Measurements from ENCODE around the gene SMIM7. TPM values are rescaled to one million over a fixed set of nuclear protein-coding genes. Genes with fewer than 3 reads are reported as not detected.
"Not testable (repeated sequence)": the region's sequence is repeated elsewhere in the genome, so short reads cannot be mapped to it uniquely, and the experiment has no call there.

Gene SMIM7
- 10 to 100 TPM; 56.1 to 56.3 TPM for total RNA-seq

- ChIA-PET CTCF (interaction anchor here (1.1 to 1.3 kb wide), 3 partner anchors 55 to 124 kb away, joined by 3 to 4 read pairs (median 3); no protein-coding TSS in a partner anchor), POLR2A (interaction anchor here (0.6 to 1.3 kb wide), 6 partner anchors 31 to 117 kb away, joined by 3 to 13 read pairs (median 5); partner anchors contain the start of gene MED26)
Observed at GRCh38 chr19:16659832-16660708, at the start of gene SMIM7. SMIM7 (minus strand) TSS chr19:16660144; CDS start chr19:16660110, 34 bp downstream.

GRCh38 chr19:16703677-16704076 is 43.7 kb upstream of the SMIM7 start:
- ChIA-PET CTCF (no interaction called here), POLR2A (no interaction called here)

- CTCF ChIA-PET = interaction anchor here (0.6 kb wide), 1 partner anchor 409 kb away, joined by 3 read pairs; no protein-coding TSS in a partner anchor
- POLR2A ChIA-PET = interaction anchor here (0.7 kb wide), 1 partner anchor 170 kb away, joined by 3 read pairs; no protein-coding TSS in a partner anchor
Observed at GRCh38 chr19:16702123-16702522, 42.2 kb upstream of the SMIM7 start.

GRCh38 chr19:16698914-16699313 is 39.0 kb upstream of the SMIM7 start:
- POLR2A ChIA-PET = no interaction called here
- CTCF ChIA-PET = no interaction called here

- ChIA-PET CTCF (no interaction called here), POLR2A (no interaction called here)
Observed at GRCh38 chr19:16688084-16688483, 28.1 kb upstream of the SMIM7 start.

- POLR2A ChIA-PET = no interaction called here
- CTCF ChIA-PET = interaction anchor here (0.8 kb wide), 1 partner anchor 20 kb away, joined by 3 read pairs; no protein-coding TSS in a partner anchor
Observed at GRCh38 chr19:16684216-16684615, 24.3 kb upstream of the SMIM7 start.

- POLR2A ChIA-PET = no interaction called here
Observed at GRCh38 chr19:16682539-16682938, 22.6 kb upstream of the SMIM7 start.

GRCh38 chr19:16679811-16680210 is 19.9 kb upstream of the SMIM7 start:
- ChIA-PET POLR2A (no interaction called here), CTCF (interaction anchor here (0.8 kb wide), 1 partner anchor 92 kb away, joined by 3 read pairs; no protein-coding TSS in a partner anchor)

More at GRCh38 chr19:16682539-16682938, 22.6 kb upstream of the SMIM7 start:
- CTCF ChIA-PET = no interaction called here

GRCh38 chr19:16678498-16678897 is 18.6 kb upstream of the SMIM7 start:
- ChIA-PET POLR2A (interaction anchor here (0.6 kb wide), 1 partner anchor 14 kb away, joined by 3 read pairs; no protein-coding TSS in a partner anchor), CTCF (no interaction called here)

GRCh38 chr19:16677055-16677454 is 17.1 kb upstream of the SMIM7 start:
- ChIA-PET POLR2A (no interaction called here), CTCF (no interaction called here)

- ChIA-PET POLR2A (no interaction called here), CTCF (no interaction called here)
Observed at GRCh38 chr19:16676101-16676798, 16.3 kb upstream of the SMIM7 start.

GRCh38 chr19:16673839-16674238 is 13.9 kb upstream of the SMIM7 start:
- CTCF ChIA-PET, POLR2A ChIA-PET: not testable (repeated sequence)

- POLR2A ChIA-PET = no interaction called here
- CTCF ChIA-PET = no interaction called here
Observed at GRCh38 chr19:16673231-16673630, 13.3 kb upstream of the SMIM7 start.

GRCh38 chr19:16671652-16672274 is 11.8 kb upstream of the SMIM7 start:
- ChIA-PET CTCF (interaction anchor here (0.6 kb wide), 1 partner anchor 45 kb away, joined by 3 read pairs; no protein-coding TSS in a partner anchor), POLR2A (no interaction called here)

GRCh38 chr19:16670291-16670690 is 10.3 kb upstream of the SMIM7 start:
- CTCF ChIA-PET = interaction anchor here (0.7 to 1.0 kb wide), 2 partner anchors 12 to 13 kb away, joined by 3 read pairs; no protein-coding TSS in a partner anchor
- POLR2A ChIA-PET = no interaction called here

GRCh38 chr19:16668702-16669101 is 8.8 kb upstream of the SMIM7 start:
- POLR2A ChIA-PET, CTCF ChIA-PET: not testable (repeated sequence)

- ChIA-PET CTCF (no interaction called here), POLR2A (no interaction called here)
Observed at GRCh38 chr19:16668176-16668575, 8.2 kb upstream of the SMIM7 start.

- CTCF ChIA-PET = interaction anchor here (0.7 to 1.0 kb wide), 2 partner anchors 110 to 149 kb away, joined by 3 to 4 read pairs; no protein-coding TSS in a partner anchor
- POLR2A ChIA-PET = interaction anchor here (0.6 to 1.3 kb wide), 6 partner anchors 10 to 122 kb away, joined by 3 to 7 read pairs (median 4); partner anchors contain the start of gene MED26
Observed at GRCh38 chr19:16661480-16662034, 1.6 kb upstream of the SMIM7 start.

- POLR2A ChIA-PET = interaction anchor here (0.6 to 1.3 kb wide), 8 partner anchors 9 to 122 kb away, joined by 3 to 13 read pairs (median 4); partner anchors contain the start of gene MED26
- CTCF ChIA-PET = interaction anchor here (1.0 to 1.3 kb wide), 3 partner anchors 87 to 125 kb away, joined by 3 read pairs; no protein-coding TSS in a partner anchor
Observed at GRCh38 chr19:16660763-16661479, 977 bp upstream of the SMIM7 start, which contains the start of gene TMEM38A. TMEM38A (plus strand) TSS chr19:16661139; CDS start chr19:16661218, 79 bp downstream.
